Activated CD4-positive, alpha-beta memory T cell treated with anti-CD3 and anti-CD28 coated beads, Interleukin-2, amount 10 ng/mL, durations not matched to agents 7 days and 5 days (primary cell): ENCODE measurements around the gene SEZ6L. TPM values are rescaled to one million over a fixed set of nuclear protein-coding genes. Genes with fewer than 3 reads are reported as not detected.

Source experiments
- CTCF ChIA-PET: fragments of 350-600 bp; sonication (Branson Sonifier 250); formaldehyde crosslinking; loops from one replicate; lab custom pipeline; 2021; ENCODE audit warnings: antibody characterized with exemption, inconsistent platforms; lab: Charles Lee
- POLR2A ChIA-PET: fragments of 350-600 bp; sonication (Branson Sonifier 250); formaldehyde crosslinking; loops from one replicate; lab custom pipeline; 2021; ENCODE audit warnings: antibody characterized with exemption; lab: Charles Lee
- DNase-seq: peaks from one replicate; pipeline ENCODE4 v3.0.0-alpha.2; 2020
- H3K27ac Mint-ChIP-seq: one replicate; pipeline ENCODE4 v1.8.0; 2021; ENCODE audit warnings: mild to moderate bottlenecking, mixed read lengths
- H3K27me3 Mint-ChIP-seq: one replicate; pipeline ENCODE4 v1.8.0; 2021; ENCODE audit warnings: mixed read lengths
- H3K36me3 Mint-ChIP-seq: one replicate; pipeline ENCODE4 v1.8.0; 2021; ENCODE audit warnings: low read depth, mixed read lengths
- H3K4me1 Mint-ChIP-seq: one replicate; pipeline ENCODE4 v1.8.0; 2021; ENCODE audit warnings: mixed read lengths
- H3K4me3 Mint-ChIP-seq: one replicate; pipeline ENCODE4 v1.8.0; 2021; ENCODE audit warnings: mild to moderate bottlenecking, mixed read lengths
- H3K9me3 Mint-ChIP-seq: one replicate; pipeline ENCODE4 v1.8.0; 2021; ENCODE audit warnings: mixed read lengths
- total RNA-seq, 2 experiments: library from RNA; stranded (reverse); gene quantifications; one replicate each; pipeline ENCODE4 v1.2.3, GENCODE V29; 2021

Gene SEZ6L
- total RNA-seq, 2 experiments from 2014 or later: not detected

- no peaks in the 10 kb centered on the region for H3K4me1 Mint-ChIP-seq
- DNase-seq: no peak
- no peaks in the 10 kb centered on the region for H3K9me3 Mint-ChIP-seq
- no peaks in the 10 kb centered on the region for H3K36me3 Mint-ChIP-seq
- no peak overlapping the region for H3K4me3 Mint-ChIP-seq
- no peak overlapping the region for H3K27ac Mint-ChIP-seq
- POLR2A ChIA-PET: no interaction called here
- peaks cover 6% of the 10 kb centered on the region for H3K27me3 Mint-ChIP-seq
- CTCF ChIA-PET: no interaction called here
Observed at GRCh38 chr22:26348810-26349526, 179.7 kb downstream of the SEZ6L start.

GRCh38 chr22:26354707-26355106 is 185.4 kb downstream of the SEZ6L start:
- Mint-ChIP-seq H3K36me3 (no peaks in the 10 kb centered on the region), H3K4me3 (no peak overlapping the region), H3K9me3 (no peaks in the 10 kb centered on the region), H3K4me1 (no peaks in the 10 kb centered on the region), H3K27me3 (peaks cover 9% of the 10 kb centered on the region), H3K27ac (no peak overlapping the region)
- CTCF ChIA-PET: no interaction called here
- POLR2A ChIA-PET: no interaction called here
- DNase-seq: no peak

DNA sequence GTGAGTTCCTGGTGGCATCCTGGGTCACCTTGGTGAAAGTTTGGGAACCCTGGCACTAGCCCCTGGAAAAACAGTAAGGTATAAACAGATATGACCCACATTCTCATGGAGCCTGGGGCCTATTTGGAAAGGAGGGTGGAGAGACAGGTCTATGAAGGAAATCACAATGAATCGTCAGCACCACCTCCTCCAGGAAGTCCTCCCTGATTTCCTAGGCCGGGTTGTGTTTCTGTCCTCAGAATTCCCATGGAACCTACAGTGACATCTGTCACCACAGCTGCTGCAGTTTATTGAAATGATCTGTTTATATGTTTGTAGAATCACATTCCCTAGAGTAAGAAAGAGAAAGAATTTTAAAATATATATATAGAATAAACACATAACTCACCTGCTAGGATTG is 188.0 kb downstream of the SEZ6L start:
- Mint-ChIP-seq H3K4me1 (peaks cover 6% of the 10 kb centered on the region), H3K27me3 (peaks cover 13% of the 10 kb centered on the region), H3K4me3 (no peak overlapping the region), H3K9me3 (no peaks in the 10 kb centered on the region), H3K36me3 (no peaks in the 10 kb centered on the region), H3K27ac (no peak overlapping the region)
- ChIA-PET CTCF (interaction anchor here (5.1 kb wide), 1 partner anchor 10 kb away, joined by 27 read pairs; no protein-coding TSS in a partner anchor), POLR2A (no interaction called here)
- DNase-seq: no peak

DNA sequence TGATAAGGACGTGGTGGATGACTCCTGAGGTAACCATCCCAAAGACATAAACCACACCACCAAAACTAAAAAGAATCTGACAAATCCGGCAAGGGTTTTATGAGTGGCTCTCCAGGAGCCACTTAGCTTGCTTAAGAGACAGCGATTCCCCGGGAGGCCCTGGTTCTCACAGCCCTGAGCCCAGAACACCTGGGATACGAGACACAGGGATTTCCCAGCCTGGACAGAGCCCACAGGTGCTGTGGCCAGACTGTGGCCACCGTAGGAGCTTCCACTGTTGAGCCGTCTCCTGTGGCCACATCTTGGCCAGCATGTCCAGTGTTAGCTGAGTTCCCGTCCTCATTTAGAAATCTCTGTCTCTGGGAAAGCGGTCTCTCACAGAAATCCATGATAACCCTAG is 188.6 kb downstream of the SEZ6L start:
- Mint-ChIP-seq H3K27me3 (peaks cover 18% of the 10 kb centered on the region), H3K9me3 (no peaks in the 10 kb centered on the region), H3K36me3 (no peaks in the 10 kb centered on the region), H3K27ac (no peak overlapping the region), H3K4me1 (peaks cover 6% of the 10 kb centered on the region), H3K4me3 (no peak overlapping the region)
- ChIA-PET CTCF (interaction anchor here (5.1 kb wide), 1 partner anchor 9 kb away, joined by 27 read pairs; no protein-coding TSS in a partner anchor), POLR2A (no interaction called here)
- no peak for DNase-seq

- ChIA-PET CTCF (interaction anchor here (0.6 to 5.1 kb wide), 2 partner anchors 8 to 1036 kb away, joined by 3 to 27 read pairs; no protein-coding TSS in a partner anchor), POLR2A (no interaction called here)
- Mint-ChIP-seq H3K36me3 (no peaks in the 10 kb centered on the region), H3K4me3 (no peak overlapping the region), H3K27me3 (peaks cover 18% of the 10 kb centered on the region), H3K4me1 (peaks cover 6% of the 10 kb centered on the region), H3K27ac (no peak overlapping the region), H3K9me3 (no peaks in the 10 kb centered on the region)
- no peak for DNase-seq
Observed at GRCh38 chr22:26359156-26359555, 189.9 kb downstream of the SEZ6L start.

DNA sequence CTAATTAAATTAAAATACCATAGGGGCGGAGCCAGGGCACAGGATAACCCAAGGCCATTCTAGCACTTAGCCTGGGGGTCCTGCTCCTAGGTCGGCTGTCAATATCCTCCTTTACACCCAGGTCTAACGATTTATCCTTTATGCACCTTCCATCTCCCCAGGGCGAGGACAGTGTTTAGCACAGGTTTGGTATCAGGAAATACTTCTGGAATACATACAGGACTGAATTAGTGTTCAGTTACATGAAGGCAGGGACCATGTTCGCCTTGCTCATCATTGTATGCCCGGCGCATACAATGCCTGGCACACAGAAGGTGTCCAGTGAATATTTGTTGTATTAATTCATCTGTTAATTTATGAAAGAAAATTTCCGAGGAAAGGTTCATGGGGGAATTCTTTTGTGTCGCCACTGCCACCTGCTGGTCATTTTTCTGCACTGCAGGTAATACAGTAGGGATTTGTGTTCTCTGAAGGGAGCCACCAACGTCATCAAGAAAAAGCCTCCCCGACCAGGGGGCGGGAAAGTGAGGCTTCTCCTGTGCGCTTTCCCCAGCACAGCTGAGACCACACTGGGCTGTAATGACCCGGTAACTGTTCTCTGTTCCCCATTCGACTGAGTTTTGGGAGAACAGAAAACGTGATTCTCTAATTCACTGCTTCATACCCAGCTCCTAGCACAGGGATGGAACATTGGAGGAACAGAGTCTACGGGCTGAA is 191.1 kb downstream of the SEZ6L start:
- Mint-ChIP-seq H3K4me1 (peaks cover 6% of the 10 kb centered on the region), H3K27me3 (peaks cover 17% of the 10 kb centered on the region), H3K36me3 (no peaks in the 10 kb centered on the region), H3K4me3 (peak overlapping the region; percentile 7), H3K27ac (no peak overlapping the region), H3K9me3 (no peaks in the 10 kb centered on the region)
- ChIA-PET POLR2A (no interaction called here), CTCF (interaction anchor here (1.2 to 5.1 kb wide), 6 partner anchors 7 to 103 kb away, joined by 3 to 27 read pairs (median 4); no protein-coding TSS in a partner anchor)
- DNase-seq: peak; percentile 67

GRCh38 chr22:26362471-26362870 is 193.2 kb downstream of the SEZ6L start:
- peaks cover 6% of the 10 kb centered on the region for H3K4me1 Mint-ChIP-seq
- no peak overlapping the region for H3K27ac Mint-ChIP-seq
- CTCF ChIA-PET: interaction anchor here (0.9 to 2.7 kb wide), 5 partner anchors 15 to 104 kb away, joined by 3 to 8 read pairs (median 5); no protein-coding TSS in a partner anchor
- H3K9me3 Mint-ChIP-seq: no peaks in the 10 kb centered on the region
- H3K4me3 Mint-ChIP-seq: no peak overlapping the region
- DNase-seq: no peak
- POLR2A ChIA-PET: no interaction called here
- peaks cover 17% of the 10 kb centered on the region for H3K27me3 Mint-ChIP-seq
- no peaks in the 10 kb centered on the region for H3K36me3 Mint-ChIP-seq

- no peaks in the 10 kb centered on the region for H3K9me3 Mint-ChIP-seq
- peaks cover 6% of the 10 kb centered on the region for H3K4me1 Mint-ChIP-seq
- H3K27ac Mint-ChIP-seq: no peak overlapping the region
- ChIA-PET CTCF (interaction anchor here (0.6 to 5.5 kb wide), 26 partner anchors 9 to 867 kb away, joined by 3 to 79 read pairs (median 4); partner anchors contain the start of genes HPS4, MIAT and SRRD), POLR2A (interaction anchor here (1.1 kb wide), 1 partner anchor 283 kb away, joined by 3 read pairs; no protein-coding TSS in a partner anchor)
- no peak overlapping the region for H3K4me3 Mint-ChIP-seq
- no peaks in the 10 kb centered on the region for H3K36me3 Mint-ChIP-seq
- peak; percentile 63 for DNase-seq
- H3K27me3 Mint-ChIP-seq: peaks cover 22% of the 10 kb centered on the region
Observed at GRCh38 chr22:26364066-26365015, 195.1 kb downstream of the SEZ6L start.

- H3K9me3 Mint-ChIP-seq: no peaks in the 10 kb centered on the region
Observed at GRCh38 chr22:26367402-26368245, 198.4 kb downstream of the SEZ6L start.

GRCh38 chr22:26372890-26373289 is 203.6 kb downstream of the SEZ6L start:
- no peak overlapping the region for H3K4me3 Mint-ChIP-seq
- no peak for DNase-seq
- H3K4me1 Mint-ChIP-seq: peaks cover 4% of the 10 kb centered on the region
- no peak overlapping the region for H3K27ac Mint-ChIP-seq
- CTCF ChIA-PET: interaction anchor here (1.1 kb wide), 1 partner anchor 12 kb away, joined by 6 read pairs; no protein-coding TSS in a partner anchor
- POLR2A ChIA-PET: no interaction called here
- H3K27me3 Mint-ChIP-seq: peaks cover 25% of the 10 kb centered on the region
- H3K36me3 Mint-ChIP-seq: no peaks in the 10 kb centered on the region
- H3K9me3 Mint-ChIP-seq: no peaks in the 10 kb centered on the region

More at GRCh38 chr22:26367402-26368245, 198.4 kb downstream of the SEZ6L start:
- Mint-ChIP-seq H3K36me3 (no peaks in the 10 kb centered on the region), H3K27ac (no peak overlapping the region), H3K27me3 (peaks cover 20% of the 10 kb centered on the region), H3K4me3 (no peak overlapping the region), H3K4me1 (no peaks in the 10 kb centered on the region)
- ChIA-PET POLR2A (interaction anchor here (1.1 kb wide), 1 partner anchor 306 kb away, joined by 4 read pairs; no protein-coding TSS in a partner anchor), CTCF (interaction anchor here (0.7 to 5.5 kb wide), 11 partner anchors 10 to 476 kb away, joined by 3 to 79 read pairs (median 4); no protein-coding TSS in a partner anchor)
- DNase-seq: peak; percentile 59

GRCh38 chr22:26374391-26375026 is 205.2 kb downstream of the SEZ6L start:
- H3K27ac Mint-ChIP-seq: no peak overlapping the region

More at GRCh38 chr22:26374391-26375026, 205.2 kb downstream of the SEZ6L start:
- ChIA-PET POLR2A (no interaction called here), CTCF (interaction anchor here (0.6 to 1.0 kb wide), 2 partner anchors 9 to 45 kb away, joined by 3 to 4 read pairs; no protein-coding TSS in a partner anchor)
- Mint-ChIP-seq H3K27me3 (peaks cover 30% of the 10 kb centered on the region), H3K4me1 (peaks cover 4% of the 10 kb centered on the region), H3K9me3 (no peaks in the 10 kb centered on the region), H3K36me3 (no peaks in the 10 kb centered on the region), H3K4me3 (no peak overlapping the region)
- DNase-seq: no peak
